Spleen (tissue), 7 donors: Measurements from ENCODE around the gene MALAT1.

Experiments used
- CTCF ChIP-seq, 11 experiments: fragments of 200-600 bp in 7 of 11; fragments of 450-650 bp in 4 of 11; sonication (generic) in 4 of 11; IDR thresholded peaks in 8 of 11; conservative IDR thresholded peaks in 3 of 11; 1 replicate in 7 of 11; 2 replicates in 4 of 11; pipeline versions ENCODE4 v1.4.0 to v1.8.0; 2016 to 2021; ENCODE audit warnings: antibody characterized with exemption in 11 of 11, inconsistent platforms in 4 of 11, mild to moderate bottlenecking in 1 of 11
- POLR2AphosphoS5 ChIP-seq, 3 donors: sonication (generic); formaldehyde crosslinking; IDR thresholded peaks; one replicate each; pipeline ENCODE4 v1.5.1; 2017; ENCODE audit warnings: antibody characterized with exemption in 3 of 3
- donor health status: DM: no; HTN: no; CAD: no; lungs with moderate emphysema.
- donor health status: DM: no; HTN: no; CAD: no.
- donor health status: DM: no; HTN: no; CAD: no.

DNA sequence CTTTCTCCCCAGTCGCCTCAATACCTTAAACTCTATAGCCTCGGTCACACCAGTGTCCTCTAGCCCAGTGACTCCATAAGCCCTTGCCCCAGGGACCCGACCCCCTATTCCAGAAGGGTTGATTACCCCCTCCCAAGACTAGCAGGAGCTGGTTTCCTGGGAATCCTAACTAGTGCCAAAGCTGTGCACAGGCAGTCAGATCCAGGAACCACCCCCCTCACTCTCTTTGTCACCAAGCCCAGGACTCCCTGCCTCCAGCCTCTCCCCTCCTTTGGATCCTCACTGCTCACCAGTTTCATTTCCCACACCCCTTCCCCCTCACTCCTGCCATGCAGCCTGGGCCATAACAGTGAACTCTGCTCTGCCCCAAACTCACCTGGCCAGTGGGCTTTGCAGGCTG lies 49.5 kb downstream of the MALAT1 start:
- TF ChIP-seq CTCF (IDR thresholded peaks at IDR 0.05 in 8 of 11, conservative IDR thresholded peaks at IDR 0.05 in 3 of 11) (no peak), POLR2AphosphoS5 (IDR thresholded peaks at IDR 0.05) (no peak)
